HepG2 (cell line): ENCODE measurements around the gene VCPKMT. TPM values are rescaled to one million over a fixed set of nuclear protein-coding genes. Genes with fewer than 3 reads are reported as not detected.
A peak's percentile ranks its signal among the peaks of the same experiment; 100 is the strongest.

Source experiments
- BATF2 ChIP-seq: sonication (generic); formaldehyde crosslinking; IDR thresholded peaks from 2 replicates; pipeline ENCODE4 v1.8.0; 2022; ENCODE audit warnings: mild to moderate bottlenecking, missing genetic modification reagents, moderate library complexity
- CERS6 ChIP-seq: sonication (generic); formaldehyde crosslinking; IDR thresholded peaks from 2 replicates; pipeline ENCODE4 v1.5.0; 2020; ENCODE audit warnings: missing genetic modification reagents
- ELF1 ChIP-seq: sonication (generic); formaldehyde crosslinking; IDR thresholded peaks from 2 replicates; pipeline ENCODE4 v1.4.0; 2020; ENCODE audit warnings: missing genetic modification reagents
- ELF4 ChIP-seq: sonication (generic); formaldehyde crosslinking; IDR thresholded peaks from 2 replicates; pipeline ENCODE4 v1.5.0; 2020; ENCODE audit warnings: missing genetic modification reagents, mild to moderate bottlenecking, moderate library complexity, borderline replicate concordance
- EZH2 ChIP-seq: conservative IDR thresholded peaks from 2 replicates; pipeline ENCODE4 v1.6.1; 2012; ENCODE audit warnings: mild to moderate bottlenecking, low read depth, low read length, moderate library complexity
- GTF2F1 ChIP-seq: fragments of 150-350 bp; IDR thresholded peaks from 2 replicates; pipeline ENCODE4 v1.6.1; 2014; ENCODE audit warnings: low read length
- HMGXB3 ChIP-seq: sonication (generic); formaldehyde crosslinking; IDR thresholded peaks from 2 replicates; pipeline ENCODE4 v1.4.0; 2020; ENCODE audit warnings: missing genetic modification reagents, borderline replicate concordance
- ISL2 ChIP-seq: sonication (generic); formaldehyde crosslinking; IDR thresholded peaks from 2 replicates; pipeline ENCODE4 v1.5.0; 2020; ENCODE audit warnings: missing genetic modification reagents
- MTF2 ChIP-seq: sonication (generic); formaldehyde crosslinking; IDR thresholded peaks from 2 replicates; pipeline ENCODE4 v1.5.0; 2020; ENCODE audit warnings: missing genetic modification reagents, borderline replicate concordance
- ONECUT2 ChIP-seq: sonication (generic); formaldehyde crosslinking; IDR thresholded peaks from 2 replicates; pipeline ENCODE4 v1.4.0; 2020; ENCODE audit warnings: missing genetic modification reagents
- PRDM15 ChIP-seq: sonication (generic); formaldehyde crosslinking; IDR thresholded peaks from 2 replicates; pipeline ENCODE4 v1.4.0; 2020; ENCODE audit warnings: missing genetic modification reagents
- THAP11 ChIP-seq: IDR thresholded peaks from 2 replicates; pipeline ENCODE4 v1.6.1; 2016; ENCODE audit warnings: missing biosample characterization, missing genetic modification reagents
- ZBTB33 ChIP-seq: sonication (generic); formaldehyde crosslinking; IDR thresholded peaks from 2 replicates; pipeline ENCODE4 v1.4.0; 2020; ENCODE audit warnings: missing genetic modification reagents
- ZFAT ChIP-seq: sonication (generic); formaldehyde crosslinking; conservative IDR thresholded peaks from 2 replicates; pipeline ENCODE4 v1.8.1; 2023; ENCODE audit warnings: missing genetic modification reagents, inconsistent platforms
- ZNF256 ChIP-seq: sonication (generic); formaldehyde crosslinking; conservative IDR thresholded peaks from 2 replicates; pipeline ENCODE4 v1.4.0; 2020; ENCODE audit warnings: missing genetic modification reagents
- ZNF292 ChIP-seq: sonication (generic); formaldehyde crosslinking; IDR thresholded peaks from 2 replicates; pipeline ENCODE4 v1.8.1; 2022; ENCODE audit warnings: mild to moderate bottlenecking, low read depth, missing genetic modification reagents, borderline replicate concordance
- ZNF841 ChIP-seq: sonication (generic); formaldehyde crosslinking; IDR thresholded peaks from 2 replicates; pipeline ENCODE4 v1.8.1; 2023; ENCODE audit warnings: missing genetic modification reagents, borderline replicate concordance
- ZSCAN12 ChIP-seq: sonication (generic); formaldehyde crosslinking; IDR thresholded peaks from 2 replicates; pipeline ENCODE4 v1.9.0; 2021; ENCODE audit warnings: mild to moderate bottlenecking, missing genetic modification reagents
- polyA plus RNA-seq, 8 experiments: library from polyadenylated mRNA; depleted of rRNA in 3 of 8; stranded (reverse) in 7 of 8; unstranded in 1 of 8; fragments of >200 nt; fragmentation: Illumina TruSeq in 4 of 8; extraction: Trizol in 4 of 8; gene quantifications; 2 replicates each; pipeline versions ENCODE4 v1.2.1 to v1.2.3, GENCODE V29; 2011 to 2016; ENCODE audit warnings: low read depth in 4 of 8, missing spikeins in 1 of 8, mixed read lengths in 1 of 8; ENCODE audit not compliant: insufficient read depth in 1 of 8
- total RNA-seq, 5 experiments: library from RNA; depleted of rRNA; stranded (reverse); fragments of >200 nt; fragmentation: Illumina TruSeq; extraction: Trizol; gene quantifications; 2 replicates each; pipeline ENCODE4 v1.2.3, GENCODE V29; 2016; ENCODE audit warnings: low read depth in 1 of 5

Gene VCPKMT
- total and polyA plus RNA-seq, 2 of the 13 experiments (the other 11 are each of a cell fraction or from before 2014, with no cell fraction given), result 3.9 to 5.4 TPM

GRCh38 chr14:50116181-50116956 lies at the start of gene VCPKMT (continued):
- no peak; the same call in 1 of the 2 replicates for TF ChIP-seq ZBTB33
- no peak for TF ChIP-seq GTF2F1
- TF ChIP-seq HMGXB3 (CRISPR knock-in tag), result no peak
- 0 out of 2 replicates have a peak, but pooled peaks have one; percentile 11 for TF ChIP-seq ONECUT2 (CRISPR knock-in tag)
- TF ChIP-seq ZFAT (CRISPR knock-in tag), result no peak
- no peak for TF ChIP-seq PRDM15 (CRISPR knock-in tag)
- TF ChIP-seq ZNF292 (CRISPR knock-in tag), result no peak
- no peak for TF ChIP-seq ZSCAN12 (CRISPR knock-in tag)
- peak; percentile 77 for TF ChIP-seq ISL2 (CRISPR knock-in tag)
- TF ChIP-seq BATF2 (CRISPR knock-in tag), result no peak
- no peak for TF ChIP-seq EZH2
- peak; percentile 90 for TF ChIP-seq THAP11 (CRISPR knock-in tag)
- TF ChIP-seq ELF4 (CRISPR knock-in tag), result no peak
- TF ChIP-seq MTF2 (CRISPR knock-in tag), result no peak
- TF ChIP-seq ELF1, result peak; percentile 88
- TF ChIP-seq ZNF841, result no peak
- TF ChIP-seq ZNF256, result no peak
- TF ChIP-seq CERS6 (CRISPR knock-in tag), result no peak
